ENCODE data around the gene CCNB1IP1. TPM values are rescaled to one million over a fixed set of nuclear protein-coding genes. Genes with fewer than 3 reads are reported as not detected.
"Not testable (repeated sequence)": the region's sequence is repeated elsewhere in the genome, so short reads cannot be mapped to it uniquely, and the experiment has no call there.

Gene CCNB1IP1
- total and polyA plus RNA-seq, 3 experiments from 2014 or later = 16.8 to 50.5 (median 43.6) TPM

- Mint-ChIP-seq H3K9me3 (no peaks in the 10 kb centered on the region), H3K4me1 (peaks cover 16 to 27% (median 26%) of the 10 kb centered on the region in 3 donors), H3K36me3 (peaks cover 0 to 37% (median 4%) of the 10 kb centered on the region in 3 donors), H3K4me3 (peak overlapping the region in 1 of 7 donors; percentile 81), H3K27me3 (peaks cover 0 to 7% of the 10 kb centered on the region in 2 donors), H3K27ac (peak overlapping the region in 7 of 8 donors; percentile 1 to 95 (median 56))
- ChIA-PET POLR2A (no interaction called here), CTCF (interaction anchor here (2.6 to 4.3 kb wide), 3 partner anchors 11 to 264 kb away, joined by 15 to 24 read pairs (median 20); partner anchors contain the start of gene TEP1)
- Histone ChIP-seq H3K36me3 (ENCODE audit: insufficient read depth, low read length) (peaks cover 1% of the 10 kb centered on the region), H3K9me3 (ENCODE audit: low read length) (no peaks in the 10 kb centered on the region), H3K27me3 (ENCODE audit: insufficient read depth, low read length, poor library complexity, severe bottlenecking) (no peaks in the 10 kb centered on the region), H3K4me3 (ENCODE audit: low read length) (no peak overlapping the region), H3K4me1 (ENCODE audit: insufficient read depth, low read length) (peaks cover 7% of the 10 kb centered on the region), H3K27ac (ENCODE audit: low read depth, low read length) (no peak overlapping the region)
- no peak for DNase-seq
These were observed 12.3 kb upstream of the CCNB1IP1 start for GRCh38 chr14:20345366-20345765.

DNA sequence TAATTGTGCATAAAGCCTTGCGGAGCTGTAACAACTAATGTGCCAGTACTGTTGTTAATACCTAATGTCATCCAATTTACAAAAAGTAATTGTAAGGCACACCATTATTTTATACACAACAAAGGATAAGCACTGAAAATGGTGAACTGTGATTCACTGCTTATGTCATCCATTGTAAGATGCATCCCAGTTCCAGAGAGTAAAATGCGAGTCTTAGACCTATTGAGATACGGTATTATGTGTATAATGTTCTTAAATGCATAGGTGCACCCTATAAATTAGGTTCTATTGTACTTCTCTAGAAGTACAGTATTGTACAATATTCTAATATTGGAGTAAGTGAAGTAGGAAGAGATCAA is 10.8 kb upstream of the CCNB1IP1 start:
- peaks cover 7% of the 10 kb centered on the region for H3K4me1 ChIP-seq (ENCODE audit: insufficient read depth, low read length)
- peaks cover 15 to 27% (median 21%) of the 10 kb centered on the region in 3 donors for H3K4me1 Mint-ChIP-seq
- DNase-seq = no peak
- H3K27me3 ChIP-seq (ENCODE audit: insufficient read depth, low read length, poor library complexity, severe bottlenecking) = no peaks in the 10 kb centered on the region
- H3K4me3 Mint-ChIP-seq = peak overlapping the region; percentile 90 to 99 (median 98)
- no peaks in the 10 kb centered on the region for H3K9me3 Mint-ChIP-seq
- no peaks in the 10 kb centered on the region for H3K9me3 ChIP-seq (ENCODE audit: low read length)
- peaks cover 0 to 28% (median 2%) of the 10 kb centered on the region in 3 donors for H3K36me3 Mint-ChIP-seq
- H3K4me3 ChIP-seq (ENCODE audit: low read length) = peak overlapping the region; percentile 95
- peaks cover 0 to 7% of the 10 kb centered on the region in 2 donors for H3K27me3 Mint-ChIP-seq
- H3K36me3 ChIP-seq (ENCODE audit: insufficient read depth, low read length) = no peaks in the 10 kb centered on the region
- H3K27ac ChIP-seq (ENCODE audit: low read depth, low read length) = peak overlapping the region; percentile 87
- H3K27ac Mint-ChIP-seq = peak overlapping the region; percentile 93 to 99 (median 98)
- POLR2A ChIA-PET = interaction anchor here (0.8 to 2.8 kb wide), 6 partner anchors 11 to 339 kb away, joined by 4 to 37 read pairs (median 12); partner anchors contain the start of genes APEX1 and CCNB1IP1
- CTCF ChIA-PET = interaction anchor here (0.9 to 5.0 kb wide), 13 partner anchors 8 to 341 kb away, joined by 3 to 72 read pairs (median 7); partner anchors contain the start of genes APEX1, CCNB1IP1, RNASE4 and TEP1

GRCh38 chr14:20343092-20343861 is 10.2 kb upstream of the CCNB1IP1 start, which contains the start of gene PARP2:
TSS of gene PARP2 (plus strand) at chr14:20343635. CDS start at chr14:20343642, 7 bp downstream.
- Mint-ChIP-seq H3K4me3 (peak within 1 kb of the TSS; percentile 90 to 99 (median 98)), H3K27ac (peak within 1 kb of the TSS; percentile 93 to 99 (median 98)), H3K36me3 (peaks cover 0 to 28% (median 2%) of the 10 kb centered on the region in 3 donors), H3K27me3 (peaks cover 0 to 7% of the 10 kb centered on the region in 2 donors), H3K9me3 (no peaks in the 10 kb centered on the region), H3K4me1 (peaks cover 15 to 27% (median 21%) of the 10 kb centered on the region in 3 donors)
- Histone ChIP-seq H3K27ac (ENCODE audit: low read depth, low read length) (peak within 1 kb of the TSS; percentile 87), H3K4me1 (ENCODE audit: insufficient read depth, low read length) (peaks cover 7% of the 10 kb centered on the region), H3K9me3 (ENCODE audit: low read length) (no peaks in the 10 kb centered on the region), H3K36me3 (ENCODE audit: insufficient read depth, low read length) (no peaks in the 10 kb centered on the region), H3K27me3 (ENCODE audit: insufficient read depth, low read length, poor library complexity, severe bottlenecking) (no peaks in the 10 kb centered on the region), H3K4me3 (ENCODE audit: low read length) (peak within 1 kb of the TSS; percentile 95)
- peak; percentile 85 to 95 (median 93) for DNase-seq
- POLR2A ChIA-PET = interaction anchor here (0.8 to 2.8 kb wide), 10 partner anchors 10 to 339 kb away, joined by 3 to 37 read pairs (median 8); partner anchors contain the start of genes APEX1, CCNB1IP1 and PIP4P1
- CTCF ChIA-PET = interaction anchor here (0.5 to 5.0 kb wide), 16 partner anchors 8 to 342 kb away, joined by 3 to 72 read pairs (median 6); partner anchors contain the start of genes APEX1, CCNB1IP1, RNASE4 and TEP1

- H3K27ac Mint-ChIP-seq = peak overlapping the region in 3 of 8 donors; percentile 25 to 99 (median 99)
- peaks cover 0 to 20% (median 2%) of the 10 kb centered on the region in 3 donors for H3K36me3 Mint-ChIP-seq
- no peaks in the 10 kb centered on the region for H3K9me3 Mint-ChIP-seq
These were observed 8.6 kb upstream of the CCNB1IP1 start for GRCh38 chr14:20341646-20342045.

GRCh38 chr14:20341032-20341431 is 8.0 kb upstream of the CCNB1IP1 start:
- H3K27me3 Mint-ChIP-seq; H3K9me3 Mint-ChIP-seq; DNase-seq; H3K9me3 ChIP-seq (ENCODE audit: low read length); H3K27ac ChIP-seq (ENCODE audit: low read depth, low read length); H3K27me3 ChIP-seq (ENCODE audit: insufficient read depth, low read length, poor library complexity, severe bottlenecking); H3K36me3 ChIP-seq (ENCODE audit: insufficient read depth, low read length); H3K4me1 ChIP-seq (ENCODE audit: insufficient read depth, low read length); H3K4me3 ChIP-seq (ENCODE audit: low read length): not testable (repeated sequence)
- Mint-ChIP-seq H3K4me1 (peaks cover 15 to 27% (median 21%) of the 10 kb centered on the region in 3 donors), H3K36me3 (peaks cover 0 to 18% (median 2%) of the 10 kb centered on the region in 3 donors), H3K27ac (peak overlapping the region in 2 of 8 donors; percentile 68 to 78), H3K4me3 (peak overlapping the region in 1 of 7 donors; percentile 60)
- POLR2A ChIA-PET = interaction anchor here (1.0 to 1.2 kb wide), 2 partner anchors 269 to 342 kb away, joined by 4 read pairs; no protein-coding TSS in a partner anchor
- CTCF ChIA-PET = interaction anchor here (1.0 to 5.0 kb wide), 5 partner anchors 11 to 272 kb away, joined by 3 to 72 read pairs (median 20); partner anchors contain the start of genes CCNB1IP1 and TEP1

More at GRCh38 chr14:20341646-20342045, 8.6 kb upstream of the CCNB1IP1 start:
- POLR2A ChIA-PET = interaction anchor here (0.6 to 2.8 kb wide), 9 partner anchors 9 to 923 kb away, joined by 3 to 37 read pairs (median 4); partner anchors contain the start of genes APEX1 and CCNB1IP1
- peaks cover 7% of the 10 kb centered on the region for H3K4me1 ChIP-seq (ENCODE audit: insufficient read depth, low read length)
- H3K4me3 Mint-ChIP-seq = peak overlapping the region in 5 of 7 donors; percentile 42 to 99 (median 98)
- no peaks in the 10 kb centered on the region for H3K27me3 ChIP-seq (ENCODE audit: insufficient read depth, low read length, poor library complexity, severe bottlenecking)
- H3K27me3 Mint-ChIP-seq = peaks cover 0 to 7% of the 10 kb centered on the region in 2 donors
- peaks cover 15 to 27% (median 21%) of the 10 kb centered on the region in 3 donors for H3K4me1 Mint-ChIP-seq
- peak overlapping the region; percentile 87 for H3K27ac ChIP-seq (ENCODE audit: low read depth, low read length)
- no peak for DNase-seq
- H3K4me3 ChIP-seq (ENCODE audit: low read length) = no peak overlapping the region
- CTCF ChIA-PET = interaction anchor here (0.6 to 5.0 kb wide), 10 partner anchors 11 to 343 kb away, joined by 3 to 72 read pairs (median 11); partner anchors contain the start of genes CCNB1IP1, RNASE4 and TEP1
- H3K9me3 ChIP-seq (ENCODE audit: low read length) = no peaks in the 10 kb centered on the region
- H3K36me3 ChIP-seq (ENCODE audit: insufficient read depth, low read length) = no peaks in the 10 kb centered on the region

DNA sequence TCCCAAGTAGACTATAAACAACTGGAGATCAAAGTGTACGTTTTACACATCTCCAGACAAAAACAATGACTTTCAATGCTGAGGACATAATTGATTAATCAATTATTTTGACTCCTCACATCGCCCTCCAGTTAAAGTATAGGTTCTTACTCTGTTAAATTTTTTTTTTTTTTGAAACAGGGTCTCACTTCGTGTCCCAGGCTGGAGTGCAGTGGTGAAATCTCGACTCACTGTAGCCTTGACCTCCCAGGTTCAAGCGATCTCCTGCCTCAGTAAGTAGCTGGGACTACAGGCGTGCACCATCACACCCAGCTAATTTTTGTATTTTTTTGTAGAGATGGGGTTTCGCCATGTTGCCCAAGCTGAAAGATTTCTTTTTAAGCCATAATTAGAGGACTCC is 938 bp upstream of the CCNB1IP1 start:
- no peak overlapping the region for H3K4me3 ChIP-seq (ENCODE audit: low read length)
- no peak overlapping the region for H3K27ac ChIP-seq (ENCODE audit: low read depth, low read length)
- no peaks in the 10 kb centered on the region for H3K9me3 ChIP-seq (ENCODE audit: low read length)
- Mint-ChIP-seq H3K4me1 (peaks cover 25 to 38% (median 30%) of the 10 kb centered on the region in 3 donors), H3K9me3 (no peaks in the 10 kb centered on the region), H3K4me3 (no peak overlapping the region), H3K27me3 (no peaks in the 10 kb centered on the region), H3K27ac (peak overlapping the region in 2 of 8 donors; percentile 29 to 98), H3K36me3 (peaks cover 0 to 7% (median 0%) of the 10 kb centered on the region in 3 donors)
- DNase-seq = no peak
- H3K27me3 ChIP-seq (ENCODE audit: insufficient read depth, low read length, poor library complexity, severe bottlenecking) = no peaks in the 10 kb centered on the region
- peaks cover 16% of the 10 kb centered on the region for H3K4me1 ChIP-seq (ENCODE audit: insufficient read depth, low read length)
- ChIA-PET CTCF (interaction anchor here (1.1 to 11.0 kb wide), 4 partner anchors 8 to 357 kb away, joined by 3 to 144 read pairs (median 41); partner anchors contain the start of gene PARP2), POLR2A (interaction anchor here (3.1 kb wide), 1 partner anchor 9 kb away, joined by 37 read pairs; the partner anchor contains the start of gene PARP2)
- no peaks in the 10 kb centered on the region for H3K36me3 ChIP-seq (ENCODE audit: insufficient read depth, low read length)

DNA sequence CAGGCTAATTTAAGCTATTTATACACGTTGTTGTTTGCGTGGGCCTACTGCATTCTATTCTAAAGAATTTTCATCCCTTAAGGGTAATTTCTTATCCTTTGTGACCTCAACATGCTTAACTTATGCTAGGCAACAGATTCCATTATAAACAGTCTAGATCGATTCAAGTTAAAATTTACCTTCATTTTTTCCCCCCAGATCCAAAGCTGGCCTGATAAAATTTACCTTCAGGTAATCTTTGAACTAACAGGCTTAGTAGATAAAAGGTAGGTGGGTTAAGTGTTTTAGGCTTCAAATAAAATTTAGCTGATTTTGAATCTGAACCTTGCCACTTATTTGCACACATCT is 389 bp upstream of the CCNB1IP1 start:
- H3K27me3 ChIP-seq (ENCODE audit: insufficient read depth, low read length, poor library complexity, severe bottlenecking) = no peaks in the 10 kb centered on the region
- peaks cover 27 to 42% (median 30%) of the 10 kb centered on the region in 3 donors for H3K4me1 Mint-ChIP-seq
- CTCF ChIA-PET = interaction anchor here (1.1 to 11.0 kb wide), 4 partner anchors 9 to 357 kb away, joined by 3 to 144 read pairs (median 41); partner anchors contain the start of gene PARP2

More for the DNA sequence above, 389 bp upstream of the CCNB1IP1 start:
- POLR2A ChIA-PET = interaction anchor here (3.1 kb wide), 1 partner anchor 9 kb away, joined by 37 read pairs; the partner anchor contains the start of gene PARP2
- Histone ChIP-seq H3K27ac (ENCODE audit: low read depth, low read length) (peak overlapping the region; percentile 76), H3K9me3 (ENCODE audit: low read length) (no peaks in the 10 kb centered on the region), H3K36me3 (ENCODE audit: insufficient read depth, low read length) (no peaks in the 10 kb centered on the region), H3K4me1 (ENCODE audit: insufficient read depth, low read length) (peaks cover 16% of the 10 kb centered on the region), H3K4me3 (ENCODE audit: low read length) (peak overlapping the region; percentile 88)
- H3K4me3 Mint-ChIP-seq = peak overlapping the region; percentile 99 to 100 (median 99)
- peaks cover 0 to 12% (median 0%) of the 10 kb centered on the region in 3 donors for H3K36me3 Mint-ChIP-seq
- no peaks in the 10 kb centered on the region for H3K27me3 Mint-ChIP-seq
- peak overlapping the region; percentile 83 to 98 (median 96) for H3K27ac Mint-ChIP-seq
- DNase-seq = no peak
- H3K9me3 Mint-ChIP-seq = no peaks in the 10 kb centered on the region

All from CD8-positive, alpha-beta memory T cell (primary cell).